Measurements from ENCODE around the gene GFAP. TPM values are rescaled to one million over a fixed set of nuclear protein-coding genes. Genes with fewer than 3 reads are reported as not detected.

The GFAP gene
- total RNA-seq, 1 donor from 2014 or later: not detected

DNA sequence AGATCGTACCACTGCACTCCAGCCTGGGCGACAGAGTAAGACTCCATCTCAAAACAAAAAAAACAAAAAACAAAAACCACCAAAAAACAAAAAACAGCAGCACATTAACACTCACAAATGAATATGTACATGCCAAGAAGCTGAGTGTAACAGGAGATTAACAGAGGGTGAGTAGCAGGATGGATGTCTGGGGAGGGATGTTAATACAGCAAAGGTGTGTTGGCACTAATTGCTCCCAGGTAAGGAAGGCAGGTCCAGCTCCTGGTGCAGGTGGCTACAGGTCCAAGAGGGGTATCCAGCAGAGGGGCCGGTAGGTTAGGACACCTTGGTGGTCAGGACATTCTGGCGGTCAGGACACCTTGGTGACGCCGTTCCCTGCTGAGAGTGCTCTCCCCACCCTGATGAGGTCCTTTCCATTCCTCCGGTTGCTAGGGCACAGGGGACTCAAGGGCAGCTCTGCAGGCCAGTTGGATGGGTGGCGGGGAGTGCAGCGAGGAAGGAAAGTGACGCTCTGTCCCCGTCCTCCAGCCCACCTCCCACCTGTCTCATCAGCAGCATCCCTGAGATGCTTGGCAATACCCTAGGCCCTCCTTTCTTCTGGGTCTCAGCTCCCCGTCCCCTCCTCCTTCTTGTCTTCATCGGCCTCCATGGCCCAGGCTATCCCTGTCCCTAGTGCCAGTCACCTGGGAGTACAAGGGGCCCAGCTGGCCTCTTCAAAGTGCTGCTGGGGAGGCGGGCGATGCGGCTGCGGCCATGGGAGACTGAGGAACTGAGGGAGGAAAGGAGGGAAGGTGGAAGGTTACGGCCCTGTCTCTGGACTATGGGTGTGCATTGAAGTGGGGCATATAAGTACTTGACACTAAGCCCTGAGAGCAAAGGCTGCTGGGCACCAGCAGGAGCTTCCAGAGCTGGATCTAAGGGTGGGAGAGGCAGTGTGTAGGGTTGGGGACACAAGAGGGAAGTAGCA is 10.7 kb upstream of the GFAP start:
- DNase-seq (ENCODE audit: extremely low spot score, unreplicated experiment): no peak
- Mint-ChIP-seq H3K4me3 (ENCODE audit: unreplicated experiment) (no peak overlapping the region), H3K4me1 (ENCODE audit: unreplicated experiment) (peaks cover 4% of the 10 kb centered on the region), H3K9me3 (ENCODE audit: unreplicated experiment) (no peaks in the 10 kb centered on the region), H3K27ac (ENCODE audit: unreplicated experiment) (no peak overlapping the region), H3K36me3 (ENCODE audit: unreplicated experiment) (peaks cover 4% of the 10 kb centered on the region), H3K27me3 (ENCODE audit: unreplicated experiment) (no peaks in the 10 kb centered on the region)
- TF ChIP-seq, protein P1, sequence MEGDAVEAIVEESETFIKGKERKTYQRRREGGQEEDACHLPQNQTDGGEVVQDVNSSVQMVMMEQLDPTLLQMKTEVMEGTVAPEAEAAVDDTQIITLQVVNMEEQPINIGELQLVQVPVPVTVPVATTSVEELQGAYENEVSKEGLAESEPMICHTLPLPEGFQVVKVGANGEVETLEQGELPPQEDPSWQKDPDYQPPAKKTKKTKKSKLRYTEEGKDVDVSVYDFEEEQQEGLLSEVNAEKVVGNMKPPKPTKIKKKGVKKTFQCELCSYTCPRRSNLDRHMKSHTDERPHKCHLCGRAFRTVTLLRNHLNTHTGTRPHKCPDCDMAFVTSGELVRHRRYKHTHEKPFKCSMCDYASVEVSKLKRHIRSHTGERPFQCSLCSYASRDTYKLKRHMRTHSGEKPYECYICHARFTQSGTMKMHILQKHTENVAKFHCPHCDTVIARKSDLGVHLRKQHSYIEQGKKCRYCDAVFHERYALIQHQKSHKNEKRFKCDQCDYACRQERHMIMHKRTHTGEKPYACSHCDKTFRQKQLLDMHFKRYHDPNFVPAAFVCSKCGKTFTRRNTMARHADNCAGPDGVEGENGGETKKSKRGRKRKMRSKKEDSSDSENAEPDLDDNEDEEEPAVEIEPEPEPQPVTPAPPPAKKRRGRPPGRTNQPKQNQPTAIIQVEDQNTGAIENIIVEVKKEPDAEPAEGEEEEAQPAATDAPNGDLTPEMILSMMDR (IDR thresholded peaks at IDR 0.05): no peak

DNA sequence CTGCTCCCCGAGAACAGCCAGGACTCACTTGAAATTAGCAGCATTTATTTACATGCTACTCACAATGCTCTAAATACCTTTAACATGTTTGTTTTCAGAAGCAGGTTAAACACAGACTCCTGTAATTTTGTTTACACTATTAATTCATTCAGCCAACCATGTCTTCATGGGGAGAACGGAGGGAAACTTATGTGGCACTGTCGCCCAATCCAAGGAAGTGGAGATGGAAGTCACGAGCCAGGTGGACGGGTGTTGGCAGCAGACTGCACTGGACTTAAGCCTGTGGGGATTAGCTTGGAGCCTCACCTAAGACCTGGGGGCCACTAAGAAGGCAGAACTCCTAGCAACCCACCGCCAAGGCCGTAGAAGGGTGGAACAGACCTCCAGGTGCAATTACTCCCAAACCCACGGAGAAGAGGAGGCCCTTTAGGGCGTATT is 8.8 kb upstream of the GFAP start:
- DNase-seq (ENCODE audit: extremely low spot score, unreplicated experiment): no peak
- Mint-ChIP-seq H3K36me3 (ENCODE audit: unreplicated experiment) (peaks cover 4% of the 10 kb centered on the region), H3K27me3 (ENCODE audit: unreplicated experiment) (peaks cover 3% of the 10 kb centered on the region), H3K4me1 (ENCODE audit: unreplicated experiment) (peaks cover 10% of the 10 kb centered on the region), H3K27ac (ENCODE audit: unreplicated experiment) (no peak overlapping the region), H3K9me3 (ENCODE audit: unreplicated experiment) (no peaks in the 10 kb centered on the region), H3K4me3 (ENCODE audit: unreplicated experiment) (no peak overlapping the region)
- TF ChIP-seq, protein P1 (IDR thresholded peaks at IDR 0.05): no peak

DNA sequence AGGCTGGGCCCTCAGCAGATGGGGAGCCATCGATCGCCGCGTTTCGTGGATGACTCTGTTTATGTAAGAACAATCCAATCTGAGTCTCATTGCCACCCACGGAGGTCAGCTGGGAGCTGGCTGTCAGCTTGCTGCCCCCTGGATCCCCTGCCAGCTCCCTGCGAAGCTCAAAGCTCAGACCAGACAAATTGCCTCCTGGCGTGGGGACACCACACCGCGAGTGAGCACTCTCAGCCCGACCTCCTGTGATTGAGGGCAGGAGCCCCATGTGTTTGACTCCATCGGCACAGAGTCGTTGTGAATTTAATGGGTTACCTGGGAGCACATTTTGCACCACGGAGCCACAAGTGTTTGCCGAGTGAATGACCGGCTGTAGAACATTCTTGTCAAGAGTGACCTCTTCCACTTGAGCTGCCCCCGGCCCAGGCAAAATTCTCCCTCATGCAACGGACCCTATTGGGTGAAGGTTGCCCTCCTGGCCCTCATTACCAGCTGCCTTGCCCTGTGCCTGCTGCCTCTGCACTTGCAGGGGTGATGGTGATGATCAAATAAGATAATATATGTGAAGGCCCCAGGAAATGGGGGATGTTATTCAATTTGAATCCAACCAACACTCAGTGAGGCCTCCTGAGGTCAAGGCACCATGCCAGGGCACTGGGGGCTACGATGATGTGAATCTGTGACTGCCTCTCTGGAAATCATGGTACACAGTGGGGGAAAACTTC is 7.6 kb upstream of the GFAP start:
- peaks cover 3% of the 10 kb centered on the region for H3K27me3 Mint-ChIP-seq (ENCODE audit: unreplicated experiment)
- TF ChIP-seq, protein P1 (IDR thresholded peaks at IDR 0.05): no peak
- no peak for DNase-seq (ENCODE audit: extremely low spot score, unreplicated experiment)
- H3K9me3 Mint-ChIP-seq (ENCODE audit: unreplicated experiment): no peaks in the 10 kb centered on the region
- no peak overlapping the region for H3K4me3 Mint-ChIP-seq (ENCODE audit: unreplicated experiment)
- peaks cover 4% of the 10 kb centered on the region for H3K36me3 Mint-ChIP-seq (ENCODE audit: unreplicated experiment)
- H3K27ac Mint-ChIP-seq (ENCODE audit: unreplicated experiment): no peak overlapping the region
- H3K4me1 Mint-ChIP-seq (ENCODE audit: unreplicated experiment): peaks cover 13% of the 10 kb centered on the region

DNA sequence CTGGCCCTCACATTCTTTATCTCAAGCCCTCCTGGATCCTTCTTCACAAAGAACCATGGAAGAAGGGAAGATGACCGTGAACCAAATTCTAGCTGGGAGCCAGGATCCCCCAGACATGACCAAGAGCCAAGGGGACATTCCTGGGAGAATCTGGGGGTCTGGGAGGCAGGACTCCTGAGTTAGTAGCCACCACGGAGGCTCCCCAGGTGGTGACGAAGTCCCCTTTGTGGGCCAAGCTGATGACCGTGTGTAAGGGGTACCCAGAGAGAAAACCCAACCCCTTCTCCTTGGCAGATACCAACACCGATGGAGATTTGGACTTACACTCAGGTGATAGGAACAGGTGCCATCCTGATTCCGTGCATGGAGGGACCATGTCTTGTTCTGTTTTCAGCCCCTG is 6.8 kb upstream of the GFAP start:
- Mint-ChIP-seq H3K9me3 (ENCODE audit: unreplicated experiment) (no peaks in the 10 kb centered on the region), H3K4me3 (ENCODE audit: unreplicated experiment) (no peak overlapping the region), H3K27ac (ENCODE audit: unreplicated experiment) (no peak overlapping the region), H3K4me1 (ENCODE audit: unreplicated experiment) (peaks cover 18% of the 10 kb centered on the region), H3K36me3 (ENCODE audit: unreplicated experiment) (peaks cover 4% of the 10 kb centered on the region), H3K27me3 (ENCODE audit: unreplicated experiment) (peaks cover 3% of the 10 kb centered on the region)
- TF ChIP-seq, protein P1 (IDR thresholded peaks at IDR 0.05): no peak
- DNase-seq (ENCODE audit: extremely low spot score, unreplicated experiment): no peak

All from osteocyte (in vitro differentiated cells).